GM19468 (cell line): Measurements from ENCODE around the gene RRAS.

ENCODE experiments used
- ATAC-seq: cut with Tn5 transposase; IDR thresholded peaks from one replicate; pipeline ENCODE4 v1.9.1; 2021; ENCODE audit warnings: mild to moderate bottlenecking, moderate library complexity, moderate number of reproducible peaks; ENCODE audit not compliant: unreplicated experiment; ENCODE audit errors: extremely low read depth

The RRAS gene

DNA sequence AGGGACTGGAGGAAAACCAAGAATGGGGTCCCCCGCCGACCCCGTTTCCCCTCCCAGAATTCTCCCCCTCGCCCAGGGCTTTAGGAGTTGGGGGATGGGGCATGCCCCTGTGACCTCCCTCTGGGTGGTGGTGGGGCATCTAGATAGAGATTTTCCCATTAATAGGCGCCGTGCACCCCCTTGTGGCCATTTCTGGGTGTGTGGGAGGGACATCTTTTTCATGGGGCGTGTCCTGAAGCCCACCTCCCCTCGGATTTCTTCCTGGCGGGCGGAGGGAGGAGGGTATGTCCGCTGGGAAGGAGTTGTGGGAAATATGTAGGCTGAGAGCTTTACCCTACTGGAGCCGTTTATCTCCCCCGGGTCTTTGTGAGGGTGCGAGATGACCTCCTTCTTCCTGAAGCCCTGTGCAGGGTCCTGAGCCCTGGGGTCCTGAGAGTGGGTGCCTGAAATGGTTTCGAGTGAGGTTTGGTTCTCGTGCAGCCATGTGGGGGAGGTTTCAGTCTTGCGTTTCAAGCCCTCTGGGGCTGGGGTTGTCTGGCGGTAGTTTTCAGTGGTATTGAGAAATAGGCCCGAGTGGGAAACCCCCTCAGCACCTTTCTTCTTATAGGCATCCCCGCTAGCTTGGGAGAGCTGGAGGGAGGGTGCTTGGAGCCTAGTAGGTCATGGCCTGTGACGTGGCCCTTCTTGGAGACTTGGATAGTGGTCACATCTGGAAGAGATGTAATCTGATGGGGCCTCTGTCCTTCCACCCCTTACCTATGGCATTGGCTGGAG lies 38.1 kb upstream of the RRAS start:
- ATAC-seq: no peak

DNA sequence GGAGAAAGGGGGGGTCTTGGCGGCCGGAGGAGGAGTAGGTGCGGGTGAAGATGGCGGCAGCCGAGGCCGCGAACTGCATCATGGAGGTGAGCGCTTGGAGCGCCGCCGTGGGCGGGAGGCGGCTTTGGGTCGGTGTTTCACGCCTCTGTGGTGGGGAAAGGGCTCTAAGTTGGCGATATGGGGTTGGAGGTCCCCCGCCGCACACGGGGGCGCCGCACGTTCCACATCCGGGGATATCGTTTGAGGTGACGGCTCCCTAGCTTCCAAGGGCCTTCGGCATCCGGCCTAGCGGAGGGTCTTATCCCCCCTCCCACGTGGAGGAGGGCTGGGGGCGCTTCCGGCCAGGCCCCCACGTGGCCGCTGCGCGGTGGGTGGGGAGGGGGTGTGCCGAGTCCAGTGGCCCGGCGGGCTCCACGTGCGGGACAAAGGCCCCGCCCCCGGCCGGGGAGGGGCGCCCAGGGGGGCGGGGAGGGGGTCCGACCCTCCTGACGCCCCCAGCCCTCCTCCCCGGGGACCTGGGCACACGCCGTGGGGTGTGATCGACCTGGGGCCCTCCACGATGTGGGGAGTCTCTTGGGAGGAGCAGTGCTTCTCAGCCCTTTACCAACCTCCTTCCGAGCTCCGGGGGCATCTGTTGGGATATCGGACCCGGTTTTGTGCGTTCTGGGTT lies 37.4 kb upstream of the RRAS start, which contains the start of gene PRMT1:
TSS of gene PRMT1 (plus strand) at position 41 of the 670 bp plus-strand sequence. CDS start at position 51, 10 bp downstream.
- ATAC-seq: no peak

DNA sequence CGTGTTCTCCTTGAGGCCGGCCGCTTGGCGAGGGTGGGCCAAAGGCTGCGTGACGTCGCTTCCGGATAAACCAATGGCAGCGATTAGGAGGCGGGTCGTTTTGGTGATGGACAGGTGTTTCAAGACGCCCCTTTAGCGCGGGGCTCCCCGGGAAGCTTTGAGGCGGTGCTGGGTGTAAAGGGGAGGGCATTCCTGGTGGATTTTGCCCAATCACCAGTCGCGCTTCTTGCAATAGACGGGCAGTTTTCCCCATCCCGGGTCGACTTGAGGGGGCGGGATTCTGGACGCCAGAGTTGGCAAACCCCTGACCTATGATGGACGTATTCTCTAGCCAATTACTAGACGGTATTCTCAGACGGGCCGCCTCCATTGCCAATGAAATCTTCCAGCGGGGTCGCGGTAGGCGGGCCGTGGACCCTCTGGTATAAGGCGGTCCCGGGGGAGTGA lies 36.9 kb upstream of the RRAS start:
- ATAC-seq: no peak

DNA sequence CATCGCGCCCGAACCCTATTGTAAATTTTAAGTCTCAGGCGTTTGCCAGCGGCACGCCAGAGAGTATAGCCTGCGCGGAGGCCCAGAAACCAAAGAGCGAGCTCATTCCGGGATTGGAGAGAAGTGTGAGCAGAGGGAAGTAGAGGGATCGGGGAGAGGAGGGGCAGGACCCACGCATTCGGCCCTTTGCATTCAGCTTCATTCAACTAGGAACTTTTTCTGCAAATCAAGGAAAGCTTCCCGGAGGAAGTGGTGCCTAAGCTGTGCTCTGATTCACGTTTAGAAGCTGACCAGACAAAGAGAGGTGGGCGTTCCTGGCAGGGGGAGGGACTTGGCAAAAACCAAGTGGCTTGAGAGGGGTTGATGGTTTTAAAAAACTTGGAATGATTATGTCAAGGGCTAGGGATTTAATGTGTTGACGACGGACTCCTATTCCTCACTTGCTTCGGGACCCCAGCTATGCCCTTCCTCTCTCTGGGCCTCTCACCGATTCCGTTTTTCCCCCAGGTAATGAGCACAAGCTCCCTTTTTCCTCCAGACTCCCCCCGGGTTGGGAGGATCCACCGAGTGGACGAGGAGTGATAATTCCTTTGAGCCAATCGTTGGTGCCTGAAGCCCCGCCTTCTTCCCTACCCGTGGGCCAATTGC lies 36.3 kb upstream of the RRAS start:
- ATAC-seq: peak; percentile 71

DNA sequence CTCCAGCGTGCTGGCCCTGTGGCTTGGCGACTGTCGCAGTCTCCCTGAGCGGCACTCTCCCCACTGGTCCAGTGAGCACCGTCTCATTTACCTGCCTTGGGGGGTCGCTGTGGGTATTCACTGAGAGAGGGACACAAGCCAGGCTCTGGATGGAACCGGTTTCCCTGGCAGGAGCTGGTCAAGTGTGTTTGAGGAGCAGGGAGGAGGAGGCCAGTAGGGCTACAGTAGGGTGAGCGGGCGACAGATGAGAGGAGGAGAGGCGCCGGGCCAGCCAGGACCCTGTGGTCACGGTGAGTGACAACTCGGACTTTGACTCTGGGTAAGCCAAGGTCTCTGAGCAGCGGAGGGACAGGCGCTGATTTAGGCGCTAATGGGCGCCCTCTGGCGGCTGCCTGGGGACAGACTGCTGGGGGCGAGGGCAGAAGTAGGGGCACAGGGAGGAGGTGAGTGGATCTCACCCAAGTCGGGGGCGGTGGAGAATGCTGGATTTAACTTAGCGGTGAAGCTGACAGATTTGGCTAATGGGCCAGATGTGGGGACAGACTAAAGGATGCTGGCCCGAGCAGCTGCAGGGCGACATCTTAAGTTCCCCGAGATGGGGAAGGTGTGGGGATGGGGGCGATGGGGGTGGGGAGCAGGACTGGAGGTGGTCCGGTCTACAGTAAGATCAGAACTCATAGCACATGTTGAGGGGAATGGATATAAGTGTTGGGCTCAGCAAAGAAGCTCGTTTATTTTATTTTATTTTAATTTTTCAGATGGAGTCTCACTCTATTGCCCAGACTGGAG lies 32.4 kb upstream of the RRAS start:
- no peak for ATAC-seq

DNA sequence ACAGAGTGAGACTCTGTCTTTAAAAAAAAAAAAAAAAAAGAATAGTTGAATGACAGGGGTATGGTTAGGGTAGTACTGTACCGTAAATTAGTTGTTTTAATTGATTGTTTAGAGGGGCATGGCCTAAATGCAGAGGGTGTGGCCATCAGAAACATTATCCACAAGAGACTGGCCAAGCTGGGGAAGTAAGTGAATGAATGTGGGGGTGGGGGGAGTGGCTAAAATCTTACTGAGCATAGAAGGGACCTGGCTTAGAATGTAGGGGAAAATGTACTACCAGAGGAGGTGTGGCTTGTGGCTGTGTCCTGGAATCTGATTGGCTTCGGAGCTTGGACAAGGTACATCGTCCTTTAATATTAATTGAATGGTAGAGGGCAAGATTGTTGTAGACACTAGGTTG lies 29.6 kb upstream of the RRAS start:
- no peak for ATAC-seq

DNA sequence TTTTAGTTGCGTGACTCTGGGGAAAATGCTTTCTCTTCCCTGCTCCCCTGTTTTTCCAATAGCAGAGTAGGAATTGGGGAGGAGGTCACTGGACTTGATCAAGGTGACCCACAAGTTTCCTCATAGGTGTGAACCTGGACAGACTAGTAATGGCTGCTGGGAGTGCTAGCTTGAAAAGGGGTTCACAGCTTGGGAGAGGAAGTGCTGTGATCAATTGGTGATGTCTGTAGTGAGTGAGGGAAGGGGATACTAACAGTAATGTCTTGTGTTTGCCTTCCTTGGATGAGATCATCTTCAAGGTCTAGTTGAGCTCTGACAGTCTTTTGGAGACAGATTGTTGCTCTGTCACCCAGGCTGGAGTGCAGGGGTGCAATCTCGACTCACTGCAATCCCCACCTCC lies 27.5 kb upstream of the RRAS start:
- ATAC-seq: no peak

DNA sequence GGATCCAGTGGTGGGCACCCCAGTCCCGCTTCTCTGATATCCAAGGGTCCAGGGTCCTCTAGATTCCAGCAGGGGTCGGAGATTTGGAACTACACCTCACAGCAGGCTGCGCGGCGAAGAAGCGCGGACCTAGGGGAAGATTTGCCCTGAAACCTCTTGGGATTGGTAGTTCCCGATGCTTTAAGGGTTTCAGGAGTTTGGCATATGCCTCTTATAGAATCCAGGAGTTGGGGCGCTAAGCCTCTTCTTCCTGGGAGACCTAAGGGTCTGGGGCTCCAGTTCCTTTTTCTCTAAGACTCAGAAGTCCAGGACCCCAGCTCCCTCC lies 26.1 kb upstream of the RRAS start:
- ATAC-seq: no peak

DNA sequence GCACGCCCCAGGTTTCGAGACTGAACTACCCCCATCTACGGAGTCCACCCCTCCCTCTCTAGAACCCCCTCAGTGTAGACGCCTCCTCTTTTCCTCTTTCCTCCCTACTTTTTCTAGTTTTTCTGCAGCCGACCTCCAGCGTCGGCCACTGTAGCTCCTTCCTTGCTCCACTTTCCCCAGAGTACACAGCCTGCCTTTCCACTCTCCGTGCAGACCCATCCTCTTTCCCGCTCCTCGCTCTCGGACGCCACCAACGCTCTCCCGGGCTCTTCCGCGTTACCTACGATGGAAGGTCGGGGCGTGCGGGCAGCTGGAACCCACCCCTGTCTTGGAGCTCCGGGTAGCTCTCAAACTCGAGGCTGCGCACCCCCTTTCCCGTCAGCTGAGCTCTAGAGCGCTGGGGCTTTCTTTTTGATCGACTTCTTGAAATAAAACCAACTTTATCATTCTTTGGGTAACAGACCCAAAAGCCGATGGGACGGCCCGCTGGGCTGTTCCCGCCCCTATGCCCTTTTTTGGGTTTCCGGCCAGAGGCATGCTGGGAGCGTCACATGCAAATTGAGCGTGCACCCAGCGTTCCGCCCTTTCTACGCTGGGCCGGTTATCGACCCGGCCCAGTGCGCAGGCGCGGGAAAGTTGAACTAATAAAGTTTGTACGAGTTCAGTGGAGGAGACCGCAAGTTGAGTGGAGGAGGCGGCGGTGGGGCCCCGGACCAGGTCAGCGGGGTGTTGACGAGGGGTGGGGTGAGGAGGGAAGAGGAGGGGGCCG lies 25.6 kb upstream of the RRAS start, which contains the start of the genes BCL2L12 and IRF3:
TSS of gene BCL2L12 (plus strand) at position 583 of the 769 bp plus-strand sequence. CDS start 760 bp downstream, outside the sequence.
TSS of gene IRF3 (minus strand) at position 507 of the 769 bp plus-strand sequence. CDS start 1,019 bp downstream, outside the sequence.
- peak; percentile 83 for ATAC-seq

DNA sequence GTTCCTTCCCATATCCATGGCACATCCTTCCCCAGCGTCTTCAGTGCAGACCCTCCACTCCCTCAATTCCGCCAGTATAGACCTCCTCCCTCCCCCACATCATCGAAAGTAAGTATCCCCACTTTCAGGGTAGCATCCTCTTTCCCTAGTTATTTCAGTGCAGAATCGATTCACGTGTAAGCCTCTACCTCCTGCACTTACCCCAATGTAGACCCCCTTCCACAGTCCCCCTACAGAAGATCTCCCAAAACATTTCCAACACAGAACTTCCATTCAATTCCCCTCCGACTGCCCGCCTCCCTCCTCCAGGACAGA lies 25.1 kb upstream of the RRAS start:
- ATAC-seq: no peak

DNA sequence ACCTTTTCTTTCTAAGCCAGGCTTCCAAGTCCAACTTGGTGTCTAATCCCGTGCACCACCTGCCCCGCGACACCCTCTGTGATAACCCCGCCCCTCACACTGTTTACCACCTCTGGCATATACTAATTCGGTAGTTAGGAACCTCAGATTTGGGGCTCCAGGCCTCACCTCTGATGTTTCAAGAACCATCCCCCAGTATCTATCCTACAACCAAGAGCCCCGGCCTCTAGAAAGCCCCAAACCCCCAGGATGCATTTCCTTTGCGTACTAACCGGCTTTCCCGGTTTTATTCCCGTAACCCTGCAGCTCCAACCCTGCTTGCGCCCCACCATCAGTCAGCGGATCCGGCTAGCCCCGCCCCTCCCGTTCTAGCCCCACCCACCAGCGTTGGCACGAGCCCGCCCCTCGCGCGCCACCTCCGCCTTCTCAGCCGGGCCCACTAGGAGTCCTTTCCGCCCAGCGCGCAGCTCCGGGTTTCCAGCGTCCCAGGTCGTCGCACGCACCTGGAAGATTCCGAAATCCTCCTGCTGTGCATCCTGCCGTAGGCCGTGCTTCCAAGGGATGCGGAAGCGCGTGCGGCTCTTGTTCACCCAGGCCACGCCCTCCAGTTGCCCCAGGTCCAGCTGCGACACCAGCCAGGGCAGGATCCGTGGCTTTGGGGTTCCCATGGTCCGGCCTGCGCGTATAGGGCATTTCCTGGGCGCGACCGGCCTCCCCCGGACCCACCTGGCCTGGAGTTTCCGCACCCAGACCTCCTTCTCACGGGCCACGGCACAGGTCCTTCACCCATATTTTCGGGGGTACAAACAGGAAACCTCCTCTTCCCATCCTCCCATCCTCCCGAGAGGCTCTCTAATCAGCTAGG lies 24.5 kb upstream of the RRAS start:
- no peak for ATAC-seq

DNA sequence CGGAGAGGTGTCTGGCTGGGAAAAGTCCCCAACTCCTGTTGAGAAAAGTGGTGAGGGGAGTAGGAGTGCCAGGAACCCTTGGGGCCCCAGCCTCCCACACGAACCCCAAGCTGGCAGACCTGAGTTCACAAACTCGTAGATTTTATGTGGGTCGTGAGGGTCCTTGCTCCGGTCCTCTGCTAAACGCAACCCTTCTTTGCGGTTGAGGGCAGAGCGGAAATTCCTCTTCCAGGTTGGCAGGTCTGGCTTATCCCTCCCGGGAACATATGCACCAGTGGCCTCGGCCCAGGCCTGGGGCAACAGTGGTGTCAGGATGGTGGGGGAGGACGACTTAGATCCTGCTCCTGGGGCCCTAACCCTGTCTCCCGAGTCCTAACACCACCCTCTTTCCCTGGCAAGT lies 23.3 kb upstream of the RRAS start:
- no peak for ATAC-seq

DNA sequence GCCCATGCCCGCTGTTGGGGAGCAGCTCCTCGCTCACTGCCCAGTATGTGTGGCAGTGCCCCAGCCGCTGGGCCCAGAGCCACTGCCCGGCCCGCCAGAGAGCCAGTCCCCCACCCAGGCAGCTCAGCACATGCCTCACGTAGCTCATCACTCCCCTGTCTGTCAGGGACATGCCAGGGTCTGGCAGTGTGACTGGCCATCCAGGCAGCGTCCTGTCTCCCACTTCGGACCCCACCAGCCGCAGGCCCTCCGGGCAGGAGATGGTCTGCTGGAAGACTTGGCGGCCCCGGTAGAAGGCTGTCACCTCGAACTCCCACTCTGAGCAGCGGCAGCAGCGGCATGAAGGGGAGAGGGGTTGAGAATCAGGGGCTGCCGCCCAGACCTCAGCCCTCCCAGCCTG lies 22.1 kb upstream of the RRAS start:
- no peak for ATAC-seq

DNA sequence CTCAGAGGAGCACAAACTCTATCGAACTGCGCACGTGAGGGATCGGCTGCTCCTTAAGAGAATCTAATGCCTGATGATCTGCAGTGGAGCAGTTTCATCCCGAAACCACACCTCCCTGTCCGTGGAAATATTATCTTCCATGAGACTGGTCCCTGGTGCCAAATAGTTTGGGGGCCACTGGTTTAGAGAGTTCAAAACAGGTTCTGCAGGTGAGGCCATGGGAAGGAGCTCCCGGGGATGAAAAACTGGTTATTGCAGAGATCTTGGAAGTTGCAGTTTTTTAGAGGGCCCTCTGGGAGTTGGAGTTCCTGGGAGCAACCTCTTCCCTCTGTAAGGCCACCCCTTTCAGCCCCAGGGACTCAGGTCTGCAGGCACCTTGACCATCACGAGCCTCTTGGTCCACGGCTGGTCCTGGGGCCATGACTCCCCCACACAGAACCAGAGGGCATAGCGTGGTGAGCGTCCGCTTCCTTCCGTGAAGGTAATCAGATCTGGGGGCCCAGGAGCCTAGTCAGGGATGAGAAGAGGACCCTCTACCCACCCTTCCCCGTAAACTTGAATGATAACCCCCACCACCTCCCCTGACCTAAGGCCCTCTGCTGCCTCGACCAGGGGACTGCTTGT lies 20.5 kb upstream of the RRAS start:
- ATAC-seq: no peak

DNA sequence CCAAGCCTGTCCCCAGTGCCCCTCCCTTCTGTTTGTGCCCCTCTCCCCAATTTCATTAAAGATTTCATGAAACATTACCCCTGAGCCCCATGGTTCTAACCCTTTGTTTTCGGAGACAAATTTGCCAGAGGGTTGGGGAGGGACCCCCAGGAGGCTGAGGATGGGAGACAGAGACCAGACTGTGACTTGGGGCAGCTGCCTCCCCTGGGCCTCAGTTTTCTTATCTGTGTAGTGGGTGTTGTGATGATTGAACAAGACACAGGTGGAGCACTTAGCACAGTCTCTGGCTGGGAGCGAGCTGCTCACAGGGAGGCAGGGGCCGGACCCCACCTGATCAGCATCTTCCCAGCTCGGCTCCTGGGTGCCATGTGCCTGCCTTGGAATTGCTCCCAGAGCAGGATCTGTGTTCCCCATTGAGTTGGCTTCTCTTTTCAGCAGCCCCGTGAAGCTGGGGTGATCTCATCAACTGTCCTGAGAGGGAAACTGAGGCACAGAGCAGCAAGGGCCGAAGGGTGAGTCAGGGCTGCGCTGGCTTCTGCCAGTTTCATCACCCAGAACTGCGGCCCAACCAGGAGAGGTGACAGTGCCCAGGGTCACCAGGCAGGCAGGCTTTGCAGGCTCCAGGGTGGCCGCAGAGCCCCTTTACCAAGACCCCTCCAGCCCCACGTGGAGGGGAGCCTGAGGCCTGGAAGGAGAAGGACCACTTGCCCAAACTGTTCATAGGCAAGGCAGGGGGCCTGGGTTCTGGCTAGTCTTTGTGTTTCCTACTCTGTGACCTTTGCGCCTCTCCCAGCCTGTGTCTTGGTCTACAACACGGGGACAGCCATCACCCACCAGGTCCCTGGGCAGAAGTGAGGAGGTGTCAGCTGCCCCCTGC lies 18.9 kb upstream of the RRAS start:
- ATAC-seq: no peak

DNA sequence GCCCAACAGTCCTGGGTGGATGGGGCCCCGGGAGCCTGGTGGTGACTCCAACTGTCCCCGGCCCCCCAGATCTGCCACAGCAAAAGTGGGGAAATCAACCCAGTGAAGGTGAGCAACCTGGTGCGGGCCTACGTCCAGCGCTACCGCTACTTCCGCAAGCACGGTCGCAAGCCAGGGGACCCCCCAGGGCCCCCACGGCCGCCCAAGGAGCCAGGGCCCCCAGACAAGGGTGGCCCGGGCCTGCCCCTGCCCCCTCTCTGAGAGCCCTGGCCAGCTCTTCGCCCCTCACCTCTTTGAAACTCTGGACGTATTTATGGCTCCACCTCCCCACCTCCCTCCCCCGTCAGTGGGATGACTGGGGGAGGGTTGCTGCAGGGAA lies 18.2 kb upstream of the RRAS start:
- ATAC-seq: no peak

DNA sequence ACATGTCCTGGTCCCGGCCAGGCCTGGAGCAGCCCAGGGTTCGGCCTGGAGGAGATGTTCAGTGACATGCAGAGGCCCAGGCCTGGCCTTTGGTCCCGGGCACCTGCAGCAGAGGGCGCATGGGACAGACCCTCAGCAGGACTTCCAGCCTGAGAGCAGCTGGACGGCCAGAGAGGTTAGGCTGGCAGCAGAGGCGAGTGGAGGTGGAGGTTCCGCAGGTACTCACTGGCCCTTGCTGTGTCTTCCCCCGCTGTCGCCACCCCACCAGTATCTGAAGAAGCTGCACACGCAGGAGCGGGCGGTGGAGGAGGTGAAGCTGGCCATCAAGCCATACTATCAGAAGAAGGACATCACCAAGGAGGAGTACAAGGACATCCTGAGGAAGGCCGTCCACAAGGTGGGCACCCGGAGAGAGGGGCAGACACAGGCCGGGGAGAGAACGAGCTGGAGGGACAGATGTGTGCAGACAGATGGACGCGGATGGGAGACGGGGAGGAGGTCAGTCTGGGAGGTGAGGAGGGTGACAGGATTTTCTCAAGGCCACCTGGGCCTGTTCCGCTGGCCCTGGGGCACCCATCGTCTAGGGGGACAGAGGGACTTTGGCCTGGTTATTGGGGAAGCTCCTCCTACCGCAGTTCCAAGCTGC lies 17.7 kb upstream of the RRAS start:
- no peak for ATAC-seq
